Testis (tissue), 2 donors: ENCODE data around the gene PHKA1.

ENCODE experiments used
- CTCF ChIP-seq, 3 experiments: fragments of 450-650 bp in 2 of 3; fragments of 200-600 bp in 1 of 3; sonication (generic) in 1 of 3; IDR thresholded peaks; one replicate each; pipeline ENCODE4 v1.5.1; 2016 to 2019; ENCODE audit warnings: antibody characterized with exemption in 3 of 3, mild to moderate bottlenecking in 2 of 3, moderate library complexity in 1 of 3
- POLR2A ChIP-seq: fragments of 450-650 bp; IDR thresholded peaks from one replicate; pipeline ENCODE4 v1.6.1; 2017; ENCODE audit warnings: antibody characterized with exemption, mild to moderate bottlenecking, moderate library complexity

GRCh38 chrX:72683631-72684030 lies 30.5 kb downstream of the PHKA1 start:
- TF ChIP-seq CTCF (IDR thresholded peaks at IDR 0.05) (no peak), POLR2A (no peak)
